A673 (cell line): ENCODE measurements around the gene AGMAT.

Experiments used
- CTCF ChIP-seq: fragments of 300-800, 200-600 bp; sonication (generic); conservative IDR thresholded peaks from 2 replicates; pipeline ENCODE4 v1.5.1; 2017; ENCODE audit warnings: low read depth, mild to moderate bottlenecking, antibody characterized with exemption, low read length, moderate library complexity, mixed read lengths
- EZH2 ChIP-seq: fragments of 200-600 bp; sonication (generic); IDR thresholded peaks from 2 replicates; pipeline ENCODE4 v1.6.1; 2017; ENCODE audit warnings: borderline replicate concordance, low read depth, mild to moderate bottlenecking, mixed read lengths, antibody characterized with exemption, low read length; ENCODE audit not compliant: poor library complexity, severe bottlenecking

- no peak for TF ChIP-seq CTCF
- no peak for TF ChIP-seq EZH2
Measured at GRCh38 chr1:15575549-15576150, 9.2 kb downstream of the AGMAT start.
